Metanephros (tissue), 2 donors: ENCODE data around the gene EYA3. TPM values are rescaled to one million over a fixed set of nuclear protein-coding genes. Genes with fewer than 3 reads are reported as not detected.

Experiments used
- small RNA-seq: library from RNA; depleted of rRNA; stranded (forward); fragments of <200 nt; gene quantifications from one replicate; pipeline ENCODE3, GENCODE V24; 2014; ENCODE audit warnings: low replicate concordance
- total RNA-seq: library from RNA; depleted of rRNA; stranded (reverse); fragments of >200 nt; gene quantifications from one replicate; pipeline ENCODE4 v1.2.3, GENCODE V29; 2014

The EYA3 gene
- 49.4 TPM for total RNA-seq

GRCh38 chr1:28088168-28088961 is at the start of gene EYA3:
Gene EYA3 (minus strand): TSS chr1:28088610. CDS start chr1:28058026, 30,584 bp downstream.

GRCh38 chr1:27959792-27960603 is 128.4 kb downstream of the EYA3 start, which contains the start of gene XKR8:
Gene XKR8 (plus strand): TSS chr1:27959973. CDS start chr1:27960070, 97 bp downstream.

GRCh38 chr1:27934818-27935549 is 153.4 kb downstream of the EYA3 start, which contains the start of gene SMPDL3B:
Gene SMPDL3B (plus strand): TSS chr1:27935000. CDS start chr1:27935184, 184 bp downstream.

Small RNA genes within 50 kb of the gene (small RNA-seq; reads per million reads assigned to genes)
- gene RN7SL559P = not detected

Other genes with a start within 250 kb of the EYA3 start
- 15.7 TPM for gene THEMIS2, start 216.1 kb downstream of the EYA3 start, total RNA-seq
- 39.0 TPM for gene RPA2, start 174.0 kb downstream of the EYA3 start, total RNA-seq
- gene SMPDL3B, start 153.6 kb downstream of the EYA3 start, total RNA-seq = 7.8 TPM
- gene XKR8, start 128.6 kb downstream of the EYA3 start, total RNA-seq = 9.5 TPM
- 4.8 TPM for gene PTAFR, start 88.1 kb upstream of the EYA3 start, total RNA-seq
- 26.8 TPM for gene DNAJC8, start 144.4 kb upstream of the EYA3 start, total RNA-seq
- 120 TPM for gene ATP5IF1, start 147.5 kb upstream of the EYA3 start, total RNA-seq
- 12.6 TPM for gene SESN2, start 170.9 kb upstream of the EYA3 start, total RNA-seq
- 15.9 TPM for gene MED18, start 240.4 kb upstream of the EYA3 start, total RNA-seq